Measurements from ENCODE around the gene PSPH.
"Not testable (repeated sequence)": the region's sequence is repeated elsewhere in the genome, so short reads cannot be mapped to it uniquely, and the experiment has no call there.

The PSPH gene

DNA sequence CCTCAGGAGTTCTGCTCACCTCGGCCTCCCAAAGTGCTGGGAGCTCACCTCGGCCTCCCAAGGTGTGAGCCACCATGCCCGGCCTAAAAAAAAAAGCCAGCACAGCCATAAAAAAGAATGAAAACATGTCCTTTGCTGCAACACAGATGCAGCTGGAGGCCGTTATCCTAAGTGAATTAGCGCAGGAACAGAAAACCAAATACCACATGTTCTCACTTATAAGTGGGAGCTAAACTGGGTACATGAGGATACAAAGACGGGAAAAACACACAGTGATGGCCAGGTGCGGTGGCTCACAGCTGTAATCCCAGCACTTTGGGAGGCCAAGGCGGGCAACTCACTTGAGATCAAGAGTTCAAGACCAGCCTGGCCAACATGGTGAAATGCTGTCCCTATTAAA is 20.9 kb downstream of the PSPH start:
- TF ChIP-seq, protein P1, sequence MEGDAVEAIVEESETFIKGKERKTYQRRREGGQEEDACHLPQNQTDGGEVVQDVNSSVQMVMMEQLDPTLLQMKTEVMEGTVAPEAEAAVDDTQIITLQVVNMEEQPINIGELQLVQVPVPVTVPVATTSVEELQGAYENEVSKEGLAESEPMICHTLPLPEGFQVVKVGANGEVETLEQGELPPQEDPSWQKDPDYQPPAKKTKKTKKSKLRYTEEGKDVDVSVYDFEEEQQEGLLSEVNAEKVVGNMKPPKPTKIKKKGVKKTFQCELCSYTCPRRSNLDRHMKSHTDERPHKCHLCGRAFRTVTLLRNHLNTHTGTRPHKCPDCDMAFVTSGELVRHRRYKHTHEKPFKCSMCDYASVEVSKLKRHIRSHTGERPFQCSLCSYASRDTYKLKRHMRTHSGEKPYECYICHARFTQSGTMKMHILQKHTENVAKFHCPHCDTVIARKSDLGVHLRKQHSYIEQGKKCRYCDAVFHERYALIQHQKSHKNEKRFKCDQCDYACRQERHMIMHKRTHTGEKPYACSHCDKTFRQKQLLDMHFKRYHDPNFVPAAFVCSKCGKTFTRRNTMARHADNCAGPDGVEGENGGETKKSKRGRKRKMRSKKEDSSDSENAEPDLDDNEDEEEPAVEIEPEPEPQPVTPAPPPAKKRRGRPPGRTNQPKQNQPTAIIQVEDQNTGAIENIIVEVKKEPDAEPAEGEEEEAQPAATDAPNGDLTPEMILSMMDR (IDR thresholded peaks at IDR 0.05; ENCODE audit: low read depth, low read length) = no peak
- no peak for TF ChIP-seq POLR2A (IDR thresholded peaks at IDR 0.05; ENCODE audit: extremely low read depth, insufficient read length)
- TF ChIP-seq, protein P2, sequence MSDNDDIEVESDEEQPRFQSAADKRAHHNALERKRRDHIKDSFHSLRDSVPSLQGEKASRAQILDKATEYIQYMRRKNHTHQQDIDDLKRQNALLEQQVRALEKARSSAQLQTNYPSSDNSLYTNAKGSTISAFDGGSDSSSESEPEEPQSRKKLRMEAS (IDR thresholded peaks at IDR 0.05; ENCODE audit: low read depth, low read length) = no peak
- TF ChIP-seq MYC (IDR thresholded peaks at IDR 0.05; ENCODE audit: low read depth, low read length) = no peak
- no peak for DNase-seq (ENCODE audit: low read depth)
- no peak overlapping the region for H3K4me3 ChIP-seq (ENCODE audit: low read depth, low read length)

- no peak for DNase-seq (ENCODE audit: low read depth)
- H3K4me3 ChIP-seq (ENCODE audit: low read depth, low read length) = no peak overlapping the region
- TF ChIP-seq MYC (IDR thresholded peaks at IDR 0.05; ENCODE audit: low read depth, low read length) (no peak), POLR2A (IDR thresholded peaks at IDR 0.05; ENCODE audit: extremely low read depth, insufficient read length) (no peak)
- TF ChIP-seq, protein P1 (IDR thresholded peaks at IDR 0.05; ENCODE audit: low read depth, low read length) = no peak
- TF ChIP-seq, protein P2 (IDR thresholded peaks at IDR 0.05; ENCODE audit: low read depth, low read length) = no peak
Observed at GRCh38 chr7:56028942-56029630, 22.2 kb downstream of the PSPH start.

DNA sequence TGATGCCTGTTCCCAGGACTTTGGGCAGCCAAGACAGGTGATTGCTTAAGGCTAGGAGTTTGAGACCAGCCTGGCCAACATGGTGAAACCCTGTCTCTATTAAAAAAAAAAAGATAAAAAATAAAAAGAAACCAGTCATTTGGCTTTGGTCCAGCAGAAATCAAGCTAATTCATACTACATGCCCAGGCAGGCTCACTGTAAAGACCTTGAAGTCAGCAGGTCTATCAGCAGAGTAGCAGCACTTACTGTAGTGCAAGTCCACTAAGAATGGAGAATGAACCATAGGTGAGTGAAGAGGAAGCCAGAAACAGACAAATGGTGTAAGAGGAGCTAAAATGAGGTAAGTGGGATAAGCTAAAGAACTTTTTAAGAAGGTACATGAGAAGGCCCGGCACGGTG is 24.7 kb downstream of the PSPH start:
- DNase-seq (ENCODE audit: low read depth) = no peak
- no peak for TF ChIP-seq POLR2A (IDR thresholded peaks at IDR 0.05; ENCODE audit: extremely low read depth, insufficient read length)
- TF ChIP-seq, protein P1 (IDR thresholded peaks at IDR 0.05; ENCODE audit: low read depth, low read length) = no peak
- no peak overlapping the region for H3K4me3 ChIP-seq (ENCODE audit: low read depth, low read length)

- no peak for DNase-seq (ENCODE audit: low read depth)
- TF ChIP-seq, protein P2 (IDR thresholded peaks at IDR 0.05; ENCODE audit: low read depth, low read length) = no peak
- TF ChIP-seq, protein P1 (IDR thresholded peaks at IDR 0.05; ENCODE audit: low read depth, low read length) = no peak
- TF ChIP-seq POLR2A (IDR thresholded peaks at IDR 0.05; ENCODE audit: extremely low read depth, insufficient read length) (no peak), MYC (IDR thresholded peaks at IDR 0.05; ENCODE audit: low read depth, low read length) (no peak)
- no peak overlapping the region for H3K4me3 ChIP-seq (ENCODE audit: low read depth, low read length)
Observed at GRCh38 chr7:56023500-56023899, 27.7 kb downstream of the PSPH start.

DNA sequence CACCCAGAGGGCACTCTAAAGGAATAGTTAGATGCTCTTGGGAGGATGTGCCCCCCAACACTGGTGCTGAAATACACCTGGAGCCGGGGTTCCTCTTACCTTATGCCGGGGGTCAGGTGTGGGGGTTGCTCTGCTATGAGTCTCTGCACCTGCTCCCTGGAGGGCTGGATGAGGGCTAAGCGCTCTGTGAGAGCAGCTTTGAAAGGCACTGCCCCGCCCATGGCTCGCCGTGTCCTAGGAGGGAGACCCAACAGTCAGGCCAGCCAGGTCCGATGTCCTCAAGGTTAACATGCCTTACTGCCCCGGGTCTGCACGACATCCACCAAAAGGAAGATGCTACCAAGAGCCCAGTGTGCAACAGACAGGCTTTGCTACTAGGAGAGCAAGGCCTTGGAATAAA is 31.7 kb downstream of the PSPH start:
- TF ChIP-seq, protein P2 (IDR thresholded peaks at IDR 0.05; ENCODE audit: low read depth, low read length) = no peak
- no peak for TF ChIP-seq MYC (IDR thresholded peaks at IDR 0.05; ENCODE audit: low read depth, low read length)
- TF ChIP-seq POLR2A (IDR thresholded peaks at IDR 0.05; ENCODE audit: extremely low read depth, insufficient read length) = no peak
- TF ChIP-seq, protein P1 (IDR thresholded peaks at IDR 0.05; ENCODE audit: low read depth, low read length) = no peak
- H3K4me3 ChIP-seq (ENCODE audit: low read depth, low read length) = no peak overlapping the region
- DNase-seq (ENCODE audit: low read depth) = no peak

DNA sequence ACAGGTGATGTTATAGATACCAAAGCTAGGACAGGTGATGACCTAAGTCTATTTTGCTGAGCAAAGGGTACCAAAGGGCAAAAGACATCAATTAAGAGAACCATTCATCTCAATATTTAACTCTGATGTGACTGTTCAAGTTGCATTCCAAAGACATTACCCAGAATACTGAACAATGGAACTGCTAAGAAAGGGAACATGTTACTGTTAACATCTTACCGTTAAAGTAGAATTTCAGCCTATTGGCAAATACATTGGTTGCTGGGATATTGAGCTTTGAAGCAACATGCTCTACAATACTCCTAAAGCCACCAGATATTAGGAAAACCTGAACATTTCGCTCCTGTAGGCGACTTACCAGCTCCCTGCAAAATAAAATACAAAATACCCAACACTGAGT is 34.2 kb downstream of the PSPH start:
- not testable (repeated sequence) for H3K4me3 ChIP-seq (ENCODE audit: low read depth, low read length); DNase-seq (ENCODE audit: low read depth)
